SK-N-SH treated with all-trans-retinoic acid at 6 μM for 48 hours (cell line): ENCODE data around the gene RAB31.

Experiments used
- ATAC-seq: fragments of 200-7000 bp; cut with Tn5 transposase; 3 replicates; pipeline ENCODE4 v1.9.1; 2020; ENCODE audit warnings: mild to moderate bottlenecking, moderate library complexity
- ARNTL ChIP-seq: fragments of 450-650 bp; formaldehyde crosslinking; IDR thresholded peaks from 2 replicates; pipeline ENCODE4 v1.5.0; 2020; ENCODE audit warnings: low read depth, mild to moderate bottlenecking, moderate library complexity, borderline replicate concordance
- BACH2 ChIP-seq: fragments of 250-450 bp; sonication (Bioruptor Pico); IDR thresholded peaks from 2 replicates; pipeline ENCODE4 v1.9.0; 2021; ENCODE audit warnings: mild to moderate bottlenecking, borderline replicate concordance
- CSRNP3 ChIP-seq: fragments of 250-450 bp; sonication (Bioruptor Pico); IDR thresholded peaks from 2 replicates; pipeline ENCODE4 v1.5.1; 2021; ENCODE audit warnings: mild to moderate bottlenecking, moderate library complexity
- ESRRG ChIP-seq: fragments of 250-450 bp; sonication (Bioruptor Pico); IDR thresholded peaks from 2 replicates; pipeline ENCODE4 v1.6.1; 2021; ENCODE audit warnings: mild to moderate bottlenecking
- GLIS3 ChIP-seq: fragments of 250-450 bp; sonication (Bioruptor Pico); IDR thresholded peaks from 2 replicates; pipeline ENCODE4 v1.5.0; 2020; ENCODE audit warnings: mild to moderate bottlenecking, moderate library complexity
- ISL1 ChIP-seq: fragments of 250-450 bp; sonication (Bioruptor Pico); IDR thresholded peaks from 2 replicates; pipeline ENCODE4 v2.1.2; 2022; ENCODE audit warnings: mild to moderate bottlenecking, moderate library complexity
- PPARA ChIP-seq: fragments of 250-450 bp; sonication (Bioruptor Pico); IDR thresholded peaks from 2 replicates; pipeline ENCODE4 v1.5.0; 2020; ENCODE audit warnings: mild to moderate bottlenecking, borderline replicate concordance
- RARB ChIP-seq: fragments of 250-450 bp; sonication (Bioruptor Pico); IDR thresholded peaks from 2 replicates; pipeline ENCODE4 v1.8.0; 2021; ENCODE audit warnings: mild to moderate bottlenecking, moderate library complexity
- TCF4 ChIP-seq: fragments of 250-450 bp; sonication (Bioruptor Pico); IDR thresholded peaks from 2 replicates; pipeline ENCODE4 v1.8.0; 2021; ENCODE audit warnings: mild to moderate bottlenecking, moderate library complexity, borderline replicate concordance
- TOX ChIP-seq: fragments of 250-450 bp; sonication (Bioruptor Pico); IDR thresholded peaks from 2 replicates; pipeline ENCODE4 v1.8.0; 2021; ENCODE audit warnings: mild to moderate bottlenecking, moderate library complexity, borderline replicate concordance
- TSHZ2 ChIP-seq: fragments of 250-450 bp; sonication (Bioruptor Pico); IDR thresholded peaks from 2 replicates; pipeline ENCODE4 v1.5.0; 2020; ENCODE audit warnings: mild to moderate bottlenecking, moderate library complexity
- ZFP3 ChIP-seq: fragments of 250-450 bp; sonication (Bioruptor Pico); IDR thresholded peaks from 2 replicates; pipeline ENCODE4 v1.5.0; 2020; ENCODE audit warnings: mild to moderate bottlenecking, moderate library complexity
- ZFP30 ChIP-seq: fragments of 450-650 bp; formaldehyde crosslinking; IDR thresholded peaks from 2 replicates; pipeline ENCODE4 v1.5.0; 2022; ENCODE audit warnings: mild to moderate bottlenecking, moderate library complexity
- ZNF565 ChIP-seq: fragments of 450-650 bp; formaldehyde crosslinking; conservative IDR thresholded peaks from 2 replicates; pipeline ENCODE4 v1.5.0; 2020; ENCODE audit warnings: low read depth, mild to moderate bottlenecking, moderate library complexity
- ZNF70 ChIP-seq: fragments of 450-650 bp; formaldehyde crosslinking; IDR thresholded peaks from 2 replicates; pipeline ENCODE4 v1.5.0; 2020; ENCODE audit warnings: mild to moderate bottlenecking, moderate library complexity
- TF ChIP-seq, protein P1 (sequence below): fragments of 250-450 bp; sonication (Bioruptor Pico); IDR thresholded peaks from 2 replicates; pipeline ENCODE4 v1.8.0; 2020; ENCODE audit warnings: mild to moderate bottlenecking, moderate library complexity, borderline replicate concordance
- TF ChIP-seq, protein P2 (sequence below): fragments of 250-450 bp; sonication (Bioruptor Pico); IDR thresholded peaks from 2 replicates; pipeline ENCODE4 v1.5.1; 2020; ENCODE audit warnings: low read depth, mild to moderate bottlenecking, moderate library complexity
- TF ChIP-seq, protein P3 (sequence below): fragments of 250-450 bp; sonication (Bioruptor Pico); IDR thresholded peaks from 2 replicates; pipeline ENCODE4 v1.8.0; 2021; ENCODE audit warnings: low read depth, mild to moderate bottlenecking, moderate library complexity, borderline replicate concordance

RAB31 gene

GRCh38 chr18:9839211-9839610 lies 131.1 kb downstream of the RAB31 start:
- no peak for ATAC-seq
- TF ChIP-seq ESRRG (CRISPR knock-in tag) (no peak), TOX (CRISPR knock-in tag) (no peak), CSRNP3 (no peak), PPARA (no peak), RARB (no peak)

- no peak for TF ChIP-seq TCF4 (CRISPR knock-in tag)
- TF ChIP-seq ZNF565 (CRISPR knock-in tag), result no peak
- TF ChIP-seq ZFP30 (CRISPR knock-in tag), result no peak
- TF ChIP-seq ISL1 (CRISPR knock-in tag), result no peak
- TF ChIP-seq, protein P1, sequence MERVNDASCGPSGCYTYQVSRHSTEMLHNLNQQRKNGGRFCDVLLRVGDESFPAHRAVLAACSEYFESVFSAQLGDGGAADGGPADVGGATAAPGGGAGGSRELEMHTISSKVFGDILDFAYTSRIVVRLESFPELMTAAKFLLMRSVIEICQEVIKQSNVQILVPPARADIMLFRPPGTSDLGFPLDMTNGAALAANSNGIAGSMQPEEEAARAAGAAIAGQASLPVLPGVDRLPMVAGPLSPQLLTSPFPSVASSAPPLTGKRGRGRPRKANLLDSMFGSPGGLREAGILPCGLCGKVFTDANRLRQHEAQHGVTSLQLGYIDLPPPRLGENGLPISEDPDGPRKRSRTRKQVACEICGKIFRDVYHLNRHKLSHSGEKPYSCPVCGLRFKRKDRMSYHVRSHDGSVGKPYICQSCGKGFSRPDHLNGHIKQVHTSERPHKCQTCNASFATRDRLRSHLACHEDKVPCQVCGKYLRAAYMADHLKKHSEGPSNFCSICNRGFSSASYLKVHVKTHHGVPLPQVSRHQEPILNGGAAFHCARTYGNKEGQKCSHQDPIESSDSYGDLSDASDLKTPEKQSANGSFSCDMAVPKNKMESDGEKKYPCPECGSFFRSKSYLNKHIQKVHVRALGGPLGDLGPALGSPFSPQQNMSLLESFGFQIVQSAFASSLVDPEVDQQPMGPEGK (CRISPR knock-in tag), result no peak
- no peak for TF ChIP-seq CSRNP3
- TF ChIP-seq ARNTL (CRISPR knock-in tag), result no peak
- no peak for TF ChIP-seq ZNF70 (CRISPR knock-in tag)
- TF ChIP-seq GLIS3 (CRISPR knock-in tag), result no peak
- TF ChIP-seq BACH2 (CRISPR knock-in tag), result no peak
- no peak for TF ChIP-seq TSHZ2 (CRISPR knock-in tag)
- TF ChIP-seq, protein P2, sequence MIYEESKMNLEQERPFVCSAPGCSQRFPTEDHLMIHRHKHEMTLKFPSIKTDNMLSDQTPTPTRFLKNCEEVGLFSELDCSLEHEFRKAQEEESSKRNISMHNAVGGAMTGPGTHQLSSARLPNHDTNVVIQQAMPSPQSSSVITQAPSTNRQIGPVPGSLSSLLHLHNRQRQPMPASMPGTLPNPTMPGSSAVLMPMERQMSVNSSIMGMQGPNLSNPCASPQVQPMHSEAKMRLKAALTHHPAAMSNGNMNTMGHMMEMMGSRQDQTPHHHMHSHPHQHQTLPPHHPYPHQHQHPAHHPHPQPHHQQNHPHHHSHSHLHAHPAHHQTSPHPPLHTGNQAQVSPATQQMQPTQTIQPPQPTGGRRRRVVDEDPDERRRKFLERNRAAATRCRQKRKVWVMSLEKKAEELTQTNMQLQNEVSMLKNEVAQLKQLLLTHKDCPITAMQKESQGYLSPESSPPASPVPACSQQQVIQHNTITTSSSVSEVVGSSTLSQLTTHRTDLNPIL, result no peak
- no peak for TF ChIP-seq ZFP3 (CRISPR knock-in tag)
- TF ChIP-seq ESRRG (CRISPR knock-in tag), result no peak
- TF ChIP-seq PPARA, result no peak
- TF ChIP-seq, protein P3, sequence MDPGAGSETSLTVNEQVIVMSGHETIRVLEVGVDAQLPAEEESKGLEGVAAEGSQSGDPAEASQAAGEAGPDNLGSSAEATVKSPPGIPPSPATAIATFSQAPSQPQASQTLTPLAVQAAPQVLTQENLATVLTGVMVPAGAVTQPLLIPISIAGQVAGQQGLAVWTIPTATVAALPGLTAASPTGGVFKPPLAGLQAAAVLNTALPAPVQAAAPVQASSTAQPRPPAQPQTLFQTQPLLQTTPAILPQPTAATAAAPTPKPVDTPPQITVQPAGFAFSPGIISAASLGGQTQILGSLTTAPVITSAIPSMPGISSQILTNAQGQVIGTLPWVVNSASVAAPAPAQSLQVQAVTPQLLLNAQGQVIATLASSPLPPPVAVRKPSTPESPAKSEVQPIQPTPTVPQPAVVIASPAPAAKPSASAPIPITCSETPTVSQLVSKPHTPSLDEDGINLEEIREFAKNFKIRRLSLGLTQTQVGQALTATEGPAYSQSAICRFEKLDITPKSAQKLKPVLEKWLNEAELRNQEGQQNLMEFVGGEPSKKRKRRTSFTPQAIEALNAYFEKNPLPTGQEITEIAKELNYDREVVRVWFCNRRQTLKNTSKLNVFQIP (CRISPR knock-in tag), result no peak
- no peak for ATAC-seq
Observed at GRCh38 chr18:9839853-9840252, 131.8 kb downstream of the RAB31 start.

GRCh38 chr18:9841752-9842151 lies 133.7 kb downstream of the RAB31 start:
- no peak for TF ChIP-seq CSRNP3
- TF ChIP-seq, all 23 proteins: peak for 0
- no peak for ATAC-seq
